Karpas-422 (cell line): ENCODE measurements around the gene RTN4RL1. TPM values are rescaled to one million over a fixed set of nuclear protein-coding genes. Genes with fewer than 3 reads are reported as not detected.

Experiments
- DNase-seq: peaks from one replicate; pipeline ENCODE4 v3.0.0-alpha.2; 2015
- H2AFZ ChIP-seq: fragments of 200-600 bp; sonication (generic); 2 replicates; pipeline ENCODE4 v1.6.1; 2014; ENCODE audit warnings: antibody characterized with exemption, low read length, mixed read lengths
- H3K27ac ChIP-seq: fragments of 200-600 bp; sonication (generic); 2 replicates; pipeline ENCODE4 v1.5.1; 2014; ENCODE audit warnings: mild to moderate bottlenecking, low read length, moderate library complexity
- H3K27me3 ChIP-seq: fragments of 200-600 bp; sonication (generic); 2 replicates; pipeline ENCODE4 v1.6.1; 2014; ENCODE audit warnings: low read length, mixed read lengths
- H3K36me3 ChIP-seq: fragments of 200-600 bp; sonication (generic); 2 replicates; pipeline ENCODE4 v1.6.1; 2014; ENCODE audit warnings: low read length, mixed read lengths; ENCODE audit not compliant: insufficient read depth
- H3K4me1 ChIP-seq: fragments of 200-600 bp; sonication (generic); 2 replicates; pipeline ENCODE4 v1.6.1; 2014; ENCODE audit warnings: mild to moderate bottlenecking, low read length, mixed read lengths
- H3K4me2 ChIP-seq: fragments of 200-600 bp; sonication (generic); 2 replicates; pipeline ENCODE4 v1.6.1; 2014; ENCODE audit warnings: low read length, low read depth, mild to moderate bottlenecking; ENCODE audit not compliant: poor library complexity, severe bottlenecking
- H3K4me3 ChIP-seq: fragments of 200-600 bp; sonication (generic); 2 replicates; pipeline ENCODE4 v1.5.1; 2014; ENCODE audit warnings: mild to moderate bottlenecking, antibody characterized with exemption, low read length, mixed read lengths
- H3K79me2 ChIP-seq: fragments of 200-600 bp; sonication (generic); 2 replicates; pipeline ENCODE4 v1.6.1; 2014; ENCODE audit warnings: mild to moderate bottlenecking, low read length, mixed read lengths
- H3K9ac ChIP-seq: fragments of 200-600 bp; sonication (generic); 2 replicates; pipeline ENCODE4 v1.6.0; 2014; ENCODE audit warnings: low read length
- H3K9me2 ChIP-seq: fragments of 200-600 bp; sonication (generic), shearing (Covaris generic); replicated peaks from 2 replicates; pipeline ENCODE4 v1.6.0; 2014; ENCODE audit warnings: mild to moderate bottlenecking, low read length, moderate library complexity; ENCODE audit not compliant: insufficient read depth
- H3K9me3 ChIP-seq: fragments of 300-700, 200-600 bp; sonication (generic); 2 replicates; pipeline ENCODE4 v1.6.1; 2014; ENCODE audit warnings: low read length, mixed read lengths
- H4K20me1 ChIP-seq: fragments of 200-600 bp; sonication (generic); 2 replicates; pipeline ENCODE4 v1.6.1; 2014; ENCODE audit warnings: mild to moderate bottlenecking, antibody characterized with exemption, low read length, low read depth; ENCODE audit not compliant: insufficient read depth
- total RNA-seq: library from RNA; depleted of rRNA; stranded (reverse); fragments of >200 nt; shearing (Covaris generic); gene quantifications from 2 replicates; pipeline ENCODE4 v1.2.3, GENCODE V29; 2014; ENCODE audit warnings: low replicate concordance

Gene RTN4RL1
- total RNA-seq, 1 experiment from 2014 or later = 0.30 TPM

- no peaks in the 10 kb centered on the region for H3K27me3 ChIP-seq
- DNase-seq = peak; percentile 92
These were observed 9.8 kb upstream of the RTN4RL1 start for GRCh38 chr17:2034806-2035540.

GRCh38 chr17:2034157-2034556 is 9.0 kb upstream of the RTN4RL1 start:
- H3K27ac ChIP-seq = peak overlapping the region; percentile 72
- peak overlapping the region; percentile 43 for H3K9ac ChIP-seq
- H3K4me2 ChIP-seq = peak overlapping the region; percentile 55
- H3K36me3 ChIP-seq = peaks cover 13% of the 10 kb centered on the region
- peaks cover 69% of the 10 kb centered on the region for H3K4me1 ChIP-seq
- H3K27me3 ChIP-seq = no peaks in the 10 kb centered on the region
- H3K79me2 ChIP-seq = peaks cover 15% of the 10 kb centered on the region
- H3K4me3 ChIP-seq = peak overlapping the region; percentile 36; the same call in 1 of the 2 replicates
- H3K9me3 ChIP-seq = no peaks in the 10 kb centered on the region
- peak; percentile 71 for DNase-seq
- peaks cover 28% of the 10 kb centered on the region for H4K20me1 ChIP-seq
- H3K9me2 ChIP-seq = no peaks in the 10 kb centered on the region
- H2AFZ ChIP-seq = no peak overlapping the region

More at GRCh38 chr17:2034806-2035540, 9.8 kb upstream of the RTN4RL1 start:
- no peaks in the 10 kb centered on the region for H3K9me2 ChIP-seq
- peaks cover 28% of the 10 kb centered on the region for H4K20me1 ChIP-seq
- peak overlapping the region; percentile 29; the same call in 1 of the 2 replicates for H3K4me3 ChIP-seq
- peaks cover 69% of the 10 kb centered on the region for H3K4me1 ChIP-seq
- peak overlapping the region; percentile 69 for H3K4me2 ChIP-seq
- peaks cover 15% of the 10 kb centered on the region for H3K79me2 ChIP-seq
- H3K9ac ChIP-seq = peak overlapping the region; percentile 40
- peak overlapping the region; percentile 14; the same call in 1 of the 2 replicates for H3K27ac ChIP-seq
- H3K9me3 ChIP-seq = no peaks in the 10 kb centered on the region
- H2AFZ ChIP-seq = no peak overlapping the region
- peaks cover 13% of the 10 kb centered on the region for H3K36me3 ChIP-seq

- no peak for DNase-seq
These were observed 8.0 kb upstream of the RTN4RL1 start for GRCh38 chr17:2033153-2033552.

GRCh38 chr17:2030779-2031163 is 5.6 kb upstream of the RTN4RL1 start:
- Histone ChIP-seq H3K4me2 (peak overlapping the region; percentile 86), H3K4me3 (peak overlapping the region; percentile 95), H3K36me3 (peaks cover 1% of the 10 kb centered on the region), H3K9me3 (no peaks in the 10 kb centered on the region), H3K27me3 (no peaks in the 10 kb centered on the region), H4K20me1 (peaks cover 16% of the 10 kb centered on the region), H3K4me1 (peaks cover 52% of the 10 kb centered on the region), H3K9ac (peak overlapping the region; percentile 93), H3K79me2 (peaks cover 15% of the 10 kb centered on the region), H3K27ac (peak overlapping the region; percentile 40), H3K9me2 (no peaks in the 10 kb centered on the region), H2AFZ (no peak overlapping the region)
- DNase-seq = no peak

More at GRCh38 chr17:2033153-2033552, 8.0 kb upstream of the RTN4RL1 start:
- H3K27ac ChIP-seq = peak overlapping the region; percentile 72
- H2AFZ ChIP-seq = no peak overlapping the region
- H3K4me1 ChIP-seq = peaks cover 68% of the 10 kb centered on the region
- no peaks in the 10 kb centered on the region for H3K9me2 ChIP-seq
- no peak overlapping the region for H3K4me2 ChIP-seq
- no peaks in the 10 kb centered on the region for H3K27me3 ChIP-seq
- H3K9ac ChIP-seq = no peak overlapping the region
- H3K36me3 ChIP-seq = peaks cover 13% of the 10 kb centered on the region
- peaks cover 28% of the 10 kb centered on the region for H4K20me1 ChIP-seq
- H3K79me2 ChIP-seq = peaks cover 15% of the 10 kb centered on the region
- no peak overlapping the region for H3K4me3 ChIP-seq
- no peaks in the 10 kb centered on the region for H3K9me3 ChIP-seq

- Histone ChIP-seq H3K79me2 (peaks cover 15% of the 10 kb centered on the region), H3K4me3 (peak within 1 kb of the TSS; percentile 95)
These were observed 5.0 kb upstream of the RTN4RL1 start, which contains the start of gene DPH1 for GRCh38 chr17:2029911-2030778. TSS of gene DPH1 (plus strand) at chr17:2030153. CDS start at chr17:2030170, 17 bp downstream.

GRCh38 chr17:2028737-2029136 is 3.6 kb upstream of the RTN4RL1 start:
- Histone ChIP-seq H3K27ac (no peak overlapping the region), H3K9me2 (no peaks in the 10 kb centered on the region), H3K9ac (no peak overlapping the region), H3K27me3 (no peaks in the 10 kb centered on the region), H3K9me3 (no peaks in the 10 kb centered on the region), H4K20me1 (peaks cover 6% of the 10 kb centered on the region), H3K4me1 (peaks cover 48% of the 10 kb centered on the region), H2AFZ (no peak overlapping the region), H3K4me3 (no peak overlapping the region), H3K36me3 (no peaks in the 10 kb centered on the region), H3K79me2 (peaks cover 15% of the 10 kb centered on the region), H3K4me2 (no peak overlapping the region)
- DNase-seq = no peak

More at GRCh38 chr17:2029911-2030778, 5.0 kb upstream of the RTN4RL1 start, which contains the start of gene DPH1:
- Histone ChIP-seq H2AFZ (peak within 1 kb of the TSS; percentile 95), H3K9me3 (no peaks in the 10 kb centered on the region), H3K36me3 (no peaks in the 10 kb centered on the region), H3K9ac (peak within 1 kb of the TSS; percentile 93), H4K20me1 (peaks cover 9% of the 10 kb centered on the region), H3K9me2 (no peaks in the 10 kb centered on the region), H3K27ac (peak within 1 kb of the TSS; percentile 78), H3K4me2 (peak within 1 kb of the TSS; percentile 86), H3K27me3 (no peaks in the 10 kb centered on the region), H3K4me1 (peaks cover 51% of the 10 kb centered on the region)
- DNase-seq = peak; percentile 96

- peaks cover 43% of the 10 kb centered on the region for H3K4me1 ChIP-seq
- no peak overlapping the region for H3K4me3 ChIP-seq
- H3K79me2 ChIP-seq = peaks cover 15% of the 10 kb centered on the region
- no peaks in the 10 kb centered on the region for H3K9me2 ChIP-seq
- H3K4me2 ChIP-seq = no peak overlapping the region
- H3K9ac ChIP-seq = no peak overlapping the region
- DNase-seq = no peak
- no peaks in the 10 kb centered on the region for H3K36me3 ChIP-seq
- no peaks in the 10 kb centered on the region for H3K9me3 ChIP-seq
- no peaks in the 10 kb centered on the region for H3K27me3 ChIP-seq
- 0 out of 2 replicates have a peak, but pooled peaks cover under 1% of the 10 kb centered on the region for H4K20me1 ChIP-seq
- H2AFZ ChIP-seq = no peak overlapping the region
- H3K27ac ChIP-seq = no peak overlapping the region
These were observed 3.1 kb upstream of the RTN4RL1 start for GRCh38 chr17:2028234-2028614.
